NCI-H1092 (cell line): ENCODE data around the gene EPHA6.
A peak's percentile ranks its signal among the peaks of the same experiment; 100 is the strongest.

Experiments
- DNase-seq: peaks from one replicate; lab custom pipeline; 2025; lab: John Stamatoyannopoulos, UW

The EPHA6 gene

DNA sequence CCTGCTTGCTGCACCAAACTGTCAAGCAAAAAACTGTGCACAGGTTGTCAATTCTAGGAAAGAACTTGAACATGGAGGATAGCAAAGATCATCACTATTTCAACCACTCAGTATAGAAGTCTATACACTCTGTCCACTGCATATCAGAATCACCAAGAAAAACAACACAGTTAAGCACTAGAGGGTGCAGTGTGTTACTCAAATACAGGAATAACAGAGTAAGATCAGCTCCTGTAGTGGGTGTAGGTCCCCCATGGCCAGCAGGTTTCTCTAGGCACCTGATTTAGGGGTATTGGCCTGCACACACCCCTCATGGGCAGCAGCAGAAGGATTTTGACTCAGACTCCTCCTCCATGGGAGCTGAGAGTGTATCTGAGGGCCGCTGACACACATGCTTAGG is 464.1 kb downstream of the EPHA6 start:
- no peak for DNase-seq

DNA sequence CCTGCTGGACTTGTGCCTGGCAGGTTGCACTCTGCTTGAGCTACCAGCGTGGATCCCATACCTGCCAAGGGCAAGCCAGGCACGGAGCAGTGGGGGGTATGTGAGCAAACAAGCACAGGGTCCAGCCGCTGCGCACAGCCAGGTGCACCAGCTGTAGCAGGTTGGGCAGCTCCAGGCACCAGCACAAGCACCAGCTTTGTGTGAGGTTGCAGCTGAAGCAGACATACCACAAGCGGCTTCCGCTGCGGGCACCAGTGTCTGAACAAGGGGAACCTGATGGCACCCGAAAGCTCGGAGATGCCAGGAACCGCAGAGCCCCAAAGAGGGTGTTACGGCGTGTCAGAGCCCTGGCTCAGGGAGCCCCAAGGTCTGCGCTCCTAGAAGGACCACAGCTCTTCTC is 477.5 kb downstream of the EPHA6 start:
- peak; percentile 47 for DNase-seq

DNA sequence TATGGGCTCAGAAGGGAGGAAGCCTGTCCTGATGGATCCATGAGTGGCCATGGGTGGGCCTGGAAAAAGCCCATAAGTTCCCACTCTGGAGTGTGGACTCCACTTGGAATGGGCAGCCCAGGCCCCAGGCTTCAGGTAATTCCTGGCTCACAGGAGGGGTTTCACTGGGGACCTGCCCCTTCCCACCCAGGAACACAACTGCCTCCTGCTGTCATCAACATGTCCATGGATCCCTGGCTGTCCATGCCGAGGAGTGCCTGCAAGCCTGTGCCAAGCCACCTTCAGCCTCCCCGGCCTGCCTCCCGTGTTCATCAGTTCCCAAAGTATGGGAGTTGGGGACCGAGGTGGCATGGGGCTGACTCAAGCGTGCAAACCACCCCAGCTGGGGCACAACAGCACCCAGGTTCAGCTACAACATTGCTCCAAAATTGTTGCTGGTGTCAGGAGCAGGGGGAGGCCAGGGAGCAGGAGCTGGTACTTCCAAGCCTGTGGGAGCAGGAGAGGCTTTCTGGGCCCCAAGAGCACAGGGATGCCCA is 479.3 kb downstream of the EPHA6 start:
- DNase-seq: no peak

DNA sequence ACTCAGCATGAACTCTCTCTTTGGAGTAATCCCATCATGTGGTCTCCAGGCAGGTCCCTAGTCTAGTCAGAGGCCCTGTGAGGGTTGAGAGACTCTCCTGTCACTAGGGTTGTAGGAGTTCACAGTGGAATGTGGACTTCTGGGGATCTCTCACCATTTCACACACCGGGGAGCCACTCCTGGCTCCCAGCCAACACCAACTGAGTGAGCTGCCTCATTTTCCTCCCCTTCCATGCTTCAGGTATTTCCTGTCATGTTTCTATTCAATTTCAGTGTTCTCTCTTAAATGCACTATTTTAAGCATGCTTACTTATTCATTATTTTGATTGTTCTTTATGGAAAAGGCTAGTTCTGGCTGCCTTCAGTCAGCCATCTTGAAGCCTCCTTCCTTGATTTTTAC is 482.6 kb downstream of the EPHA6 start:
- DNase-seq: no peak

DNA sequence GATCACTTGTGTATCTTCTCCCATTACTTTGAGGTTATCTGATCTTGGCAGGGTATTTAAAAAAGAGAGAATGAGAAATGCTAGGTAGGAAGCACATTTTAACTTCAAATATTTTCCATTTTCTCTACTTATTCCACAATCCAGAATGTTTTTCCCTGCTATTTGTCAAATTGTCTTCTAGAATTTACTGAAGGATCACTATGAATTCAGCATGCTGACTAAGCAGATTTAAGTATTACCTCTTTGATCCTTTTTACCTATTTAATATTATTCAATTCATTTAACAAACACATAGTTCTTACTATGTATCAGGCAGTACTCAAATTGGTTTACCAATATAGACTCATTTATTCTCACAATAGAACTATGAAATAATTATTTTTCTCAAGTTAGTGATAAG is 486.7 kb downstream of the EPHA6 start:
- DNase-seq: no peak

DNA sequence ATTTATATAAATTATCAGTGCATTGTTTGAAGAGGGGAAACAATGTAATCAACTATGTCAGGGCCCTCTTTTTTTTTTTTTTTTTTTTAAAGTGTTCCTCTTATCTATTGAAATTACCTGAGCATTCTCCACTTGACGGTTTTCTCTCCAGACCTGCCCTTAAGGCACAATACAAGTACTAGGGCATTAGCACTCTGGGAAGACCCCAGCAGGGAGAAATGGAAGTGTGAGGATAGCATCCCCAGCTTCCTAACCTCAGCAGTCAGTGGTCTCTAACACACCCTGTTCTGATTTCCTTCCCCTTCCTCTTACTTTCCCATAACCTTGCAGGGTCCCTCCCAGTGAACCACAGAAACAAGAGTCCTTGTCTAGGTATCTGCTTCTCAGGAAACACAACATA is 491.8 kb downstream of the EPHA6 start:
- no peak for DNase-seq

DNA sequence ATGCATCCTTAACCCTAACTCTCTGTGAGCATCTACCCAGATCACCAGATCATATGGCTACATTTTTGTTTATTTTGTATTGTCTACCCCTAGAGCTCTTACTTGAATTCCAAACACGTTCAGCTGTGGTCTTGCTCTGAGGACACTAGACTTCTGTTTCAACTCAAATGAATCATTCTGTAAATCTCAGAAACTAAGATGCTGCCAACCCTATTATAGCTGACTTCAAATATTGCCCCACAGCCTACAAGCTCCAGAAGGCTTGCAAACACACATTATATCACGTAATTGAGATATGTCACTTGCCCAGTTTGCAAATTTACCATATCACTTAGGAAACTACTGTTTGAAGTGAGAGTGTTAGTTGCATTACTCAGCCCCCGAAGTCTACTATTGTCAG is 524.0 kb downstream of the EPHA6 start:
- DNase-seq: no peak

DNA sequence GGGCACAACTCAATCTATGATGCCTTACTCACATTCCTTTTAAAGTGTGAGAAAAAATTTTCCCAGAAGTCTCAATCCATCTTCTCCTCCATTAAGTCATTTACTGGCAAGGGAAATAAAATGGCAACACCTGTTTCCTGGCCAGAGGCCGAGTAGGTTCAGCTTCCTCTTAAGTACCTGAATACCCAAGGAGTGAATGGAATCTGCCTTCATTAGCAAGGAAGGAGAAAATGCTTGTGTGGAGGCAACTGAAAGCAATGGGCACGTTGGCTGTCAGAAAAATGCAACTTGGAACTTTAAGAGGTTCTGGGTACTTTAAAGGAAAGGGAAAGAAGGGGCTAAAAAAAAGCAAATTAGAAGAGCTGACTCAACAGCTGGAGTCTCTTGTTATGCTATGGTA is 526.5 kb downstream of the EPHA6 start:
- DNase-seq: no peak

DNA sequence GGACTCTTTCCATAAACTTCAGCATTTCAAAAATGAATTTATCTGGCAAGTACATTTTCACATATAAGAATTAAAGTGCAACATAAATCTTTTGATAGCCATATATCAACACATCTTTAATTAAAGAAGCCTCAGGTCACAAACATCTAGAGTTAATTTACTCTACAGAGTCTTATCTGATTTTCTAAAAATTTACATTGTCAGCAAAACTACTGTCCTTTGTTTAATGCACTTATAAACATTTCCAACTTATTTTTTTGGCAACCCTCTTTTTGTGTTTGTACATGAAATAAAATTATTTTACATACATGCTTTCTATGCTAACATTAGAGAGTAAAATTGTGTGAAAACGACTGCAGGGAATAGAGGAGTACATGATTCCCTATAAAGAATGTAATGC is 533.4 kb downstream of the EPHA6 start:
- DNase-seq: no peak

DNA sequence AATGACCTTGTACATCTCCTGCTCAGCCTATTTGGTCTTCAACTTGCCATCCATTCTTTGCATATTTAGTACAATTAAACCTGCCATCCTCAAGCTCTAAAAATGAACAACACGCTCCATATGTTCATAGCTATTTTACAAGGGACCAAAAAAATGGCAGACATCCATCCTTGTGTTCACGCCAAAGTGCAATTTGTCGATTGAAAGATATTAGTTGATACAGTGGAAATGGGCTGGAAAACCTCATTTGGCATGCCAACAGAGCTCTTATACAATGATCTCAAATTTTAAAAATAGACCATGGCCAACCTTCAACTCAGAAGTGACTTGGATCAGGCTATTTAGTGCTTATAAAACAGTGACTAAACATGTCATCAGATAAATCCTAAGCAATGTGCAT is 536.6 kb downstream of the EPHA6 start:
- DNase-seq: no peak

DNA sequence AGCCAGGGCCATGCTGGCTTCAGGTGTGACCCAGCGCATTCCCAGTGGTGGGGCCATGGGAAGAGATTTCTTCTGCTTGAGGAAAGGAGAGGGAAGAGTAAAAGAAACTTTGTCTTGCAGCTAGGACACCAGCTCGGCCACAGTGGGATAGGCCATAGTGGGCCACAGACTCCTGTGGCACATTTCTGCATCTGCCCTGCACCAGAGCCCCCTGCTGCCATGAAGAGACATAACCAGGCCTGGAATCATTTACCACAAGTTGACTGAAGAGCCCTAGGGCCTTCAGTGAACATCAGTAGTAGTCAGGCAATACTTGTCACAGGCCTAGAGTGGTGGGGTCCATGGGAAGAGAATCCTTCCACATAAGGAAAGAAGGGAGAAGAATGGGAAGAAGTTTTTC is 538.8 kb downstream of the EPHA6 start:
- DNase-seq: no peak

DNA sequence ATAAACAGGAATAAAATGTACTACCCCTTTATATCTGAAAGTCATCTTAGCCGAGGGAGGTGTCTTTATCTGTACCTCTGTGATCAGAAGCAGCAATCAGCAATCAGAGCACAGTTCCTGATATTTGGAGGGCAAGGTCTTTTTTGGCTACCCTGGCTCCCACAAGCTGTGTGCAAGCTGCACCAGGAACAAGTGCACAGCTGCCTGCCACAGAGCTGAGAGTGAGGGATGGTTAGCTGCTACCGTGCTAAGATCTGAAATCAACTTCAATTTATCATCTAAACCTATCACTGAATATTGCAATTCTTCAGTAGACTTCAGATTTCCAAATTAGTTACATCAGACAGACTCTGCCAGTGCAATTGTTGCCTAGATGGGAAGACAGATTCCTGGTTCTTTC is 545.6 kb downstream of the EPHA6 start:
- no peak for DNase-seq

DNA sequence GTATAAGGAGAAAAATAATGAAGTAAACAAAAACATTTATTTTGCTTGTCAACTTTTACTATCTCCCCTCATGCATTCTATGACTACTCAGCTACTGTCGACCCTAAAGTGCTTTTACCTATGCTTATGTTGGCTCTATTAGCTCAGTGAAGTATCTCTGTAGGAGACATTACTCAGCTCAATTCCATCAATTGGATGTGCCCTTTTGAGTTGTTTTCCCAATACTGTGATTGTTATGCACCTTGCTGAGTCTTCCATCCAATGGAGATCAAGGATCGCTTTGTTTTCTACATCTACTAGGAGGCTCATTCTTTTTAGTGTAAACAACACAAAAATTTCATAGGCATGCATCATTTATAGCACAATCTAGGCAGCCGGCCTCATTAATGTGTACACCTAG is 546.4 kb downstream of the EPHA6 start:
- DNase-seq: no peak

DNA sequence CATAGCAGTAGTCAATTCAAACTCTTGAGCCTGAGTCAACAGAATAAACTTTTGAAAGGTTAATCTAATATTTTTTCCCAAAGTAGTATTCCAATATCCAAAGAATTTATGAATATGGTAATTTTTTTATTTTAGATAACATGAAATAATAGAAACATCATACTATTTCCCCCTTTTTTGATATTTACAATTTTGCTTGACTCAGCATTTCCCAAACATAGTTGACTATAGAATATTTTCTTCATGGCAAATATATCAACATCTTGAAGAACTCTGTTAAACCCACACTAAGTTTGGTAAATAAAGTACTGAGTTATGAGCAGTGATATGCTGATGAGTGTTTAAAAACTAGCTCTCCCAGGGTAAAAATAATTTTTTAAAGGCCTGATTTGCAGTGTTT is 570.2 kb downstream of the EPHA6 start:
- DNase-seq: no peak

DNA sequence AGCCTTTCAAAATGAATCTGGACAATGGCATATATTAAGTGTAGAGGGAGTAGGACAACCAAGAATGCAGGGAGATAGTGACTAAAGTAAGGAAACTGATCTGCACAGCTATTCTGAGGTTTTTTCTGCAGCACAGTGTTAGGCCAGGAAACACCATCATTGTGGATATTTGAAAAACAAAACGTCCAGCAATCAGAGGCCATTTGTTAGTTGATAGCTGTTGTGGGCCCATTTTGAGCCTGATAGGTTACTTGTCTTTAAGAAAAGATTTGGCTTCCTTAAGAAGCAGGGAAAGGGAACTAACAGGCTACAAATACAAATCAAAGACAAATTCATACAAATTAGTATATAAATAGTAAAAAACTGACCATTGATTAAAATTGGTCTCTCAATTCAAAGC is 574.4 kb downstream of the EPHA6 start:
- DNase-seq: no peak

DNA sequence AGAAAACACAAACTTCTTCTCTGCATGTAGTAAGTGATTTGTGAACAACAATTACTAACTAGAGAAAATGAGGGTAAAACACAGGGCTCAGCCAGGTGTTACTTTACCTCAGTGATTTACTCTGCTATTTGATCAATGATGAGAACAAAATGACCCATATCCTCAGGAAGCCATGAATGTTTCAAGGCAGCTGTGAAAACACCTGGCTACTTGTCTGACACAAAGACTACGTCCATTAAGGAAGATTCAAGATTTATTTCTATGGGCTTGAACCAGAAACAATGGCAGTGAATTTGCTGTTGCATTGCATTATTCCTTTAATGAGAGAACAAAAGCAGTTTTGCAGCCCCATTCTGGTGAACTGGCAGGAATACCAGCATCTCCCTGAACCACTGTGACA is 575.5 kb downstream of the EPHA6 start:
- peak; percentile 34 for DNase-seq

DNA sequence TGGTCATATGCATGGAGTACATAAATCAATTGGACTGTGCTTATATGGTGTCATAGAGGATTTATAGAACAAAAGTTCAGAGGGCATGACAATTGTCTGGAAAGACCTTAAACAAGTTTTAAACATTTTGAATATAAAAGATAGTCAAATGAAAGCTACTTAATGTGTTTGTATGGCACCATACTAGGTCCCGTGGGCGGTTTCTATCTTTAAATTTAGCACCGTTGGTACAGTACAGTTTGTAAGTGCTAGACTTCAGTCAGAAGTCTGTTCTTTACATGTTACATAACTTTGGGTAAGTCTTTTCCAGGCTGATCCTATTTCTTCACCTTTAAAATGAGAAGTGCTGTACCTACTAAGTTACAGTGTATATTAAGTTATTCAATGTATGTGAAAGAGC is 576.8 kb downstream of the EPHA6 start:
- no peak for DNase-seq

DNA sequence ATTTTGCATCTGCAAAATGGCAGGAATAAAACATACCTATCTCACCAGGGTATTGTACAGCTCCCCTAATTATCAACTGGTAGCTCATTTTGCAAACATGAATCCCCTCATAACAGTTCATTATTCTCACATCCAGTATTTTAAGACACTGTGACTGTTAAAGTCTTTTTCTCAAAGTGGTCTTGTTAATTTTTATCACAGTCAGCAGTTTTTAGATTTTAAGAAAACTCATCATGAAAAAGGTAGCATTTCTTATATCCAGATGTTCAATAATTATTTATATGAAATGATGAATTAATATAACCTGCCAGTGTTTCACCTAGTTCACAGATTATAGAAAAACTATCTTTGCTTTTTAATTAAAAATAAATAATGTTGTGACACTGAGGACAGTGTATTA is 595.2 kb downstream of the EPHA6 start:
- no peak for DNase-seq

DNA sequence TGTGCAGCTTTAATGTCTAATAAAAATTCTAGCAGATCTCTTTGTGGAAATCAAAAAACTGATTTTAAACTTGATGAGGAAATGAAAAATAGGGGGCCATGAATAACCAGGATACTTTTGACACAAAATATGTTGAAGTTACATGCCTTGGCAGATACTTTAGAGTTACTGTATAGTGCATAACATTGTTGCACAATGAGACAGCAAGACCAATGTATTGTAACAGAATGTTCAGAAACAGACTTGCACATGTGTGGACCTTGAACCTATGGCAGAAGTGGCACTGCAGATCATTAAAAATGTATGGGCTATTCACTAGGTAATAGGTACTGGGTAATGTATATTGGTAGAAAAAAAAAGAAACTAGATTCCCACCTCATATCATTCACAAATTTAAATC is 607.2 kb downstream of the EPHA6 start:
- DNase-seq: no peak

DNA sequence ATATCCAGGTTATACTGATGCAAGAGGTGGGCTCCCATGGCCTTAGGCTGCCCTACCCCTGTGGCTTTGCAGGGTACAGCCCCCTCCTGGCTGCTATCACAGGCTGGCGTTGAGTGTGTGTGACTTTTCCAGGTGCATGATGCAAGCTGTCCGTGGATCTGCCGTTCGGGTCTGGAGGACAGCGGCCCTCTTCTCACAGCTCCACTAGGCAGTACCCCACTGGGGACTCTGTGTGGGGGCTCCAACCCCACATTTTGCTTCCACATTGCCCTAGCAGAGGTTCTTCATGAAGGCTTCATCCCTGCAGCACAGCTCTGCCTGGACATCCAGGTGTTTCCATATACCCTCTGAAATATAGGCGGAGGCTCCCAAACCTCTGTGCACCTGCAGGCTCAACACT is 610.6 kb downstream of the EPHA6 start:
- DNase-seq: no peak

DNA sequence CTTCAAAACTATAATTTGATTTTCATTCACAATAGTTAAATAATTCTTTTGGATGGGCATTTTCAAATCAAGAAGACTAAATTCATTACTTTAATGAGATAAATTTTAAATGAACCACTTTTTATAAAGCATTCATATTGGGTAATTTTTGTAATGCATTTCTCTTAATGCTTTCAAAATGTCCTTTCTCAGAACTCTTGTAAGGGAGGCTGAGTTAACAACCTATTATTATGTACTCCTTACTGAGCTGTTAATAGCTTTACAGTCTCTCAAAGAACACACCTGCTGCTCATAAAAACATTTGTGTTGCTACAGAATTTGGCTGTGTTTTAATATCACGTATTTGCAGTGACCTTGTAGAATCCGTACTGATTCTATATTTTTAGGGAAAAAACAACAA is 616.2 kb downstream of the EPHA6 start:
- DNase-seq: peak; percentile 73

DNA sequence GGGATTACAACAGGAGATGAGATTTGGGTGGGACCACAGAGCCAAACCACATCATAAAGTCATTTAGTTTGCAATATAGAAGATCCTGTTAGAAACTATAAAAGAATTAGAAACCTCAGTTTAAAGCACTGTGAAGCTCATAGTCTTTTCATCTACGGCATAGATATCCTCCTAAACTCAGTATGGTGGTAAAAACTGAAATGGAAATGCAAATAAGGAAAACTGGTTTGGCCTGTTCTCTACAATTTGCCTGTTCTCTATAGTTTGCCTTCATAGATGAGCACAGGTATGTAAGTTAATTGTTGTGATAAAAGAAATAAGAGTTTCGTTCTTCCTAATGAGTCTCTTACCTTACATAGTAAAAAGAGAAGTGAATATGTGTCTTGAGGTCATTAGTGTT is 618.5 kb downstream of the EPHA6 start:
- DNase-seq: no peak

DNA sequence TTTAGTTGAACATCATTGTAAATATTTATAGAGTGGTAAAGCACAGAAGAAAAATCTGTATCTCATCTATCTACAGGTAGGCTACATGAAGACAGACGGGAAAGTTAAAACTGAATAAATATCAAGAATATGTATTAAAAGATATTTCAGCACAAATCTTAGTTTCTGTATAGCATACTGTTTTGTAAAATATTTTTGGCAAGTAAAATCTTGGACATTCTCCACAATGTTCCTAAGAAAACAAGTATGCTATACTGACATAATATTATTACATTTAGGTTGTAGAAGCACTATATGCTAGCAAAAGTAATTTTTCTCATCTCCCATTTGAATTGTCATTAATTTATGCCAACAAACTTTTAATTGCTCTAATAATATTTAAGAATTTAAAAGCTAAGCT is 623.7 kb downstream of the EPHA6 start:
- no peak for DNase-seq

DNA sequence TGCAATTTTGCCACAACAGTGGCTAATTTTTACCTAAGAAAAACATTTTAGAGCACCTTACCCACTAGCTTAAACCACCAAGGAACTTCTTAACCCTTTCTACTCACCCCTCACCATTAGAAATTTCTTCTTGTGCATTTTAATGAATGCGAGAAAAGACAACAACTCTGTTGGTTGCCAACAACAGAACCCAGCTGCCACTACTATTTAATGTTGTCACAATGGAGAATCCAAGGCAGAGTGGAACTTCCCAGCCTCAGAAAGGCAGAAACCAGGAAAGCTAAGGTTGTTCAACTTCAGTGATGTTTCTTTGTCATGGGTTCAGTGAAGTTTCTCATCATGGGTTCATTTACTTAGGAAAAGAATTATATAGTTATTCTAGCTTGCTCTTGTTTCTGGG is 625.0 kb downstream of the EPHA6 start:
- no peak for DNase-seq

DNA sequence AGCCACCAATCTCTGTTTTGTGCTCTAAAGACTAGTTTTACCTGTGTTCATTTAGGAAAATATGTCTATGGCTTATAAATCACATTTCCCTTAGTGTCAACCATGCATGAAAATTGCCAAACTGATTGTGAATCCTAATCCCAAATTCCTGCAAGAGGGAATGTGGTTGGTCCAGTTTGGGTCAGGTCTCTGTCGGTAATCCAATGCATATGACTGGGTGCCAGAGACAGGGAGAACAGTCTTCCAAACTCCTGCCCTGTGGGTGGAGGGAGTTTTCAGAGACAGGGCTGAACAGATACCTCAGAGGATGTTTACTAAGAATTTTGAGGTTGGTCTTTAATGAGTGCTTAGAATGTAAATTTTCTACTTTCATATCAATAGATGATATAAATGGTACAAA is 649.6 kb downstream of the EPHA6 start:
- no peak for DNase-seq
